ENCODE measurements around the gene SLC8A1. TPM values are rescaled to one million over a fixed set of nuclear protein-coding genes. Genes with fewer than 3 reads are reported as not detected.

The SLC8A1 gene
- total and polyA plus RNA-seq, 2 of the 13 experiments (the other 11 are each of a cell fraction or from before 2014, with no cell fraction given), result not detected

GRCh38 chr2:40095000-40095399 is 356.9 kb downstream of the SLC8A1 start:
- no peaks in the 10 kb centered on the region for H3K36me3 ChIP-seq (replicated peaks in 1 of 2; ENCODE audit: control insufficient read depth in 1 of 2, insufficient read depth in 2 of 2, low read length in 2 of 2)
- H3K4me1 ChIP-seq (ENCODE audit: insufficient read depth, low read length), result no peaks in the 10 kb centered on the region
- no peaks in the 10 kb centered on the region for H3K9me3 ChIP-seq (ENCODE audit: low read length)
- no peak overlapping the region for H3K9ac ChIP-seq (ENCODE audit: insufficient read depth, low read depth, low read length)
- ChIA-PET CTCF (ENCODE audit: low intra/inter-chr PET ratio, low total read pairs) (no interaction called here), POLR2A (no interaction called here)
- no TSS peak for BruUV-seq (replicated peaks)
- ATAC-seq, result no peak
- H3K4me2 ChIP-seq (ENCODE audit: low read depth, low read length), result no peak overlapping the region
- no peaks in the 10 kb centered on the region for H3K79me2 ChIP-seq (ENCODE audit: insufficient read depth, low read length)
- no peaks in the 10 kb centered on the region for H3K27me3 ChIP-seq (ENCODE audit: control insufficient read depth in 1 of 2, insufficient read depth in 2 of 2, low read length in 2 of 2)
- in situ Hi-C loops (cut with HindIII; ENCODE audit: extremely low pct_ligation_motif_present, low pct_unique_long_range_greater_than_20kb), result no loop called here
- intact Hi-C loops (cut with micrococcal nuclease; ENCODE audit: unreplicated experiment), result no loop called here
- under 1% methylated on average over 3 of the region's 3 CpGs for WGBS (ENCODE audit: low lambda C conversion rate)
- FAIRE-seq, result no peak
- H2AFZ ChIP-seq (ENCODE audit: low read length), result no peak overlapping the region
- no peak overlapping the region for H3K27ac ChIP-seq (ENCODE audit: extremely low read length, insufficient read depth, low read length)
- no peaks in the 10 kb centered on the region for H4K20me1 ChIP-seq (ENCODE audit: insufficient read depth, low read length)
- no peak for DNase-seq (ENCODE audit: low spot score)
- H3K4me3 ChIP-seq (replicated peaks in 1 of 3; ENCODE audit: insufficient read depth in 1 of 3, low read depth in 2 of 3, low read length in 3 of 3), result no peak overlapping the region
- TF ChIP-seq POLR2AphosphoS2 (IDR thresholded peaks at IDR 0.05; ENCODE audit: low read depth, low read length) (no peak), ZNF770 (CRISPR knock-in tag; IDR thresholded peaks at IDR 0.05) (no peak), ZNF609 (CRISPR knock-in tag; IDR thresholded peaks at IDR 0.05; ENCODE audit: borderline replicate concordance) (no peak), GFI1 (CRISPR knock-in tag; IDR thresholded peaks at IDR 0.05; ENCODE audit: borderline replicate concordance) (no peak), ZNF747 (CRISPR knock-in tag; IDR thresholded peaks at IDR 0.05; ENCODE audit: borderline replicate concordance) (no peak), STAT5B (CRISPR knock-in tag; IDR thresholded peaks at IDR 0.05) (no peak), ZNF687 (CRISPR knock-in tag; IDR thresholded peaks at IDR 0.05) (no peak), ZNF629 (CRISPR knock-in tag; conservative IDR thresholded peaks at IDR 0.05) (no peak), HNRNPLL (IDR thresholded peaks at IDR 0.05; ENCODE audit: low read depth, low read length, poor library complexity, severe bottlenecking) (no peak), NR2C2 (CRISPR knock-in tag; IDR thresholded peaks at IDR 0.05; ENCODE audit: borderline replicate concordance) (no peak), ZBTB2 (CRISPR knock-in tag; IDR thresholded peaks at IDR 0.05; ENCODE audit: low read depth) (no peak)
